Mucosa of rectum (tissue), 2 donors: Measurements from ENCODE around the gene BBOF1.
"Not testable (repeated sequence)": the region's sequence is repeated elsewhere in the genome, so short reads cannot be mapped to it uniquely, and the experiment has no call there.

Source experiments
- H3K27ac ChIP-seq, 2 donors: one replicate each; pipeline ENCODE4 v1.7.0; 2013; ENCODE audit warnings: inconsistent platforms in 2 of 2, low read depth in 2 of 2, low read length in 2 of 2
- H3K27me3 ChIP-seq, 2 donors: one replicate each; pipeline ENCODE4 v1.7.0; 2013; ENCODE audit warnings: low read length in 2 of 2; ENCODE audit not compliant: control insufficient read depth in 2 of 2, insufficient read depth in 2 of 2
- H3K36me3 ChIP-seq, 2 donors: one replicate each; pipeline ENCODE4 v1.7.0; 2013; ENCODE audit warnings: low read length in 2 of 2; ENCODE audit not compliant: control insufficient read depth in 2 of 2, insufficient read depth in 2 of 2
- H3K4me1 ChIP-seq, 2 donors: one replicate each; pipeline ENCODE4 v1.7.0; 2013; ENCODE audit warnings: low read length in 2 of 2, mild to moderate bottlenecking in 1 of 2; ENCODE audit not compliant: control insufficient read depth in 2 of 2, insufficient read depth in 2 of 2
- H3K4me3 ChIP-seq, 2 donors: one replicate each; pipeline ENCODE4 v1.7.0; 2013; ENCODE audit warnings: low read length in 2 of 2
- H3K9ac ChIP-seq, 2 donors: one replicate each; pipeline ENCODE4 v1.7.0; 2013; ENCODE audit warnings: low read length in 2 of 2, low read depth in 1 of 2, mild to moderate bottlenecking in 1 of 2
- H3K9me3 ChIP-seq, 2 donors: one replicate each; pipeline ENCODE4 v1.7.0; 2013; ENCODE audit warnings: low read length in 2 of 2; ENCODE audit not compliant: control insufficient read depth in 2 of 2
- donor health status: healthy.
- donor health status: Normal muscosa, but diverticular disease.

BBOF1 gene, protein sequence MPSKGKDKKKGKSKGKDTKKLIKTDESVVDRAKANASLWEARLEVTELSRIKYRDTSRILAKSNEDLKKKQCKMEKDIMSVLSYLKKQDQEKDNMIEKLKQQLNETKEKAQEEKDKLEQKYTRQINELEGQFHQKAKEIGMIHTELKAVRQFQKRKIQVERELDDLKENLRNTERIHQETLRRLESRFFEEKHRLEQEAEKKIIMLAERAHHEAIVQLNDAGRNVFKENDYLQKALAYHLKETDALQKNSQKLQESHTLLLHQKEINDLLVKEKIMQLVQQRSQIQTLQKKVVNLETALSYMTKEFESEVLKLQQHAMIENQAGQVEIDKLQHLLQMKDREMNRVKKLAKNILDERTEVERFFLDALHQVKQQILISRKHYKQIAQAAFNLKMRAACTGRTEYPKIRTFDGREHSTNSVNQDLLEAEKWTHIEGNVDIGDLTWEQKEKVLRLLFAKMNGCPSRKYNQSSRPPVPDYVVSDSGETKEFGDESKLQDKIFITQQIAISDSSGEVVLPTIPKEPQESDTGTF

DNA sequence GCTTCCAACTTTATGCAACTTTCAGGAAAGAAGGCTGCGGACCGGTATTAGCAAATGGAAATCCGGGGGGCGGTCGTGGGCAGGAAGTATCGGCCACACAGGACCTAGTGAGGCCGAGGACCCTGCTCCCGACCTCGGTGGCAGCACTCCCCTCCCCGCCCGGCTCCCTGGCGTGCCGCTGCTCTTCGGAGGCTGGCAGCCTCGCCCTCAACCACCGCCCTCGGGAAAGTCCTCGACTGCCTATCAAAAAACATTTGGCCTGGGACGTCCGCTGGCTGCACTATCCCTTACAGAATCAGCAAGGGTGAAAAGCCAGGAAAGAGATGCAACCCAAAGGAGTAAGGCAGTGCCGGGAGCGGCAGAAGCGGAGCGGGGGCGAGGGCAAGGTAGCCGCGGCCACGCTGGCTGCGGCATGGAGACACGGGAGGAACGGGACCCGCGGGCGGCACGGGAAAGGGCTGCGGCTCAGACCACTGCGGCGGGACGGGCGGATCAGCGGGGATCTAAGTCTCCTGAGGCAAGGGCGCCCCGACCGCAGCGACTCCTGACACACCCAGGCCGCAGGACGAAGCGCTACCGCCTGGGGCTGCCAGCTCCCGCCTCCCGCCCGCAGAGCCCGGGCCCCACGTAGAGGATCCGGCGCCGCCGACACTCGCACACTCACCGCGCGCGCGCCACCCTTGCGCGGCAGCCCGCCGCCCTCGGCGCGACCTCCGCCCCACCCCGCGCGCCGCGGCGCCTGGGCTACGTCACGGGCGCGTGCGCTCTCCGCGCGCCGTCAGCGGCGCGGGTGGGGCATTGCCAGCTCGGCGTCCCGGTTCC, at the start of gene BBOF1, which contains the start of gene ENTPD5:
BBOF1 (plus strand) TSS at position 764 of the 822 bp plus-strand sequence. CDS start 130 bp downstream, outside the sequence.
ENTPD5 (minus strand) TSS at position 703 of the 822 bp plus-strand sequence. CDS start 31,186 bp downstream, outside the sequence.
- Histone ChIP-seq H3K36me3 (peaks cover 0 to 4% of the 10 kb centered on the region in 2 donors), H3K9me3 (no peaks in the 10 kb centered on the region), H3K27ac (peak within 1 kb of the TSS; percentile 99 to 100), H3K9ac (peak within 1 kb of the TSS; percentile 97 to 100), H3K27me3 (no peaks in the 10 kb centered on the region), H3K4me1 (peaks cover 9 to 18% of the 10 kb centered on the region in 2 donors), H3K4me3 (peak within 1 kb of the TSS; percentile 85 to 93)

DNA sequence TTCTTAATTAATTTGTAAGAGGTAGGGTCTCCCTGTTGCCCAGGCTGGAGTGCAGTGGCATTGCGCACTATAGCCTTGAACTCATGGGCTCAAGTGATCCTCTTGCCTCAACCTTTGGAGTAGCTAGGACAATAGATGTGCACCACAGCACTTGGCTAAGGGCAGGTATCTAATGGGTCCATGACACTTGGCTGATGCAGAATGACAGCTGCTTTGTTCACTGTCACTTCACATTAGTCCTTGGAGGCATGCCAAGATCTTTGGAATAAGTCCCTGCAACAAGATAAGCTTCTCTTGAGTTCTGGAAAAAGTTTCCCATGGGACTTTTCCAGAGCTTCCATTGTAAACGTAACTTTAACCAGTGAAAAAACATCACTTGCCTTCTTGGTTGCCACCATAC, 45.7 kb upstream of the BBOF1 start:
- peaks cover 59 to 62% of the 10 kb centered on the region in 2 donors for H3K36me3 ChIP-seq

DNA sequence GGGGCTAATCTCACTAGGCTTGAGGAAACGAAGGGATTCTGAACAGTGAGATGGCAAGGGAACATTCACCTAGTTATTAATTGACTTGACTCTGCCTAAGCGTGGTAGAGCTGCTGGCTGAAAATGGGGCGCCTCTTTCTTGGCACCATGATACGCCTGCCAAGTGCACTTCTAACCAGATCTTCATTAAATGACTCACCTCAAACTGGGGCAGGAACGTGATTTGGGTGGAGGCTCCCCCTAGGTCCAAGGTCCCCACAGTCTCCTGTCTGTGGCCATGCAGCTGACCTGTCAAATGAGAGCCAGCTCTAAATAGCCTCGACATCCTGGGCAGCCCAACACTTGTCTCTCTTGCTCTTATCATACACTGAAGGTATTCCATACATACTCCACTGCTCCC, 43.0 kb upstream of the BBOF1 start:
- H3K36me3 ChIP-seq, result peaks cover 43 to 47% of the 10 kb centered on the region in 2 donors
- H3K9me3 ChIP-seq, result no peaks in the 10 kb centered on the region
- H3K4me1 ChIP-seq, result peaks cover 0 to 45% of the 10 kb centered on the region in 2 donors
- H3K4me3 ChIP-seq, result no peak overlapping the region
- H3K9ac ChIP-seq, result no peak overlapping the region
- no peak overlapping the region for H3K27ac ChIP-seq
- H3K27me3 ChIP-seq, result no peaks in the 10 kb centered on the region

More for the DNA sequence above, 45.7 kb upstream of the BBOF1 start:
- H3K9ac ChIP-seq, result no peak overlapping the region
- no peaks in the 10 kb centered on the region for H3K27me3 ChIP-seq
- H3K4me1 ChIP-seq, result peaks cover 0 to 40% of the 10 kb centered on the region in 2 donors
- H3K4me3 ChIP-seq, result no peak overlapping the region
- H3K27ac ChIP-seq, result peak overlapping the region in 1 of 2 donors; percentile 0
- no peaks in the 10 kb centered on the region for H3K9me3 ChIP-seq

DNA sequence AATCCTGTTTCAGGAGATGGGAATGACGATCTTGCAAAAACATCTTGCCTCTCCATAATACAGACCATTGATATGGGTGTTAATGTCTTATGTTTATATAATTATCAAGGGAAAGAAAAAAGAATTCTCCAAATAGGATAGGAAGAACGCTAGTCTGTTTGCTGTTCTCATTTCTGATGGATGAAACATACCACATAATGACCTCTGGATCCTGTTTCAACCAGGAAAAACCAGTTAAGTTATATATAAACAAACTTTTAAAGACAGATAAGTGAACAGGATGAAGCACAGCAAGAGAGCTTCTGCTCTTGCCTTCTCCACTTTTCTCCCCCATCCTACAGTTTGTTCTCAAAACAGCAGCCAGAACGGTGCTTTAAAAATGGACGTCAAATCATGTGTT, 41.3 kb upstream of the BBOF1 start:
- Histone ChIP-seq H3K9me3 (no peaks in the 10 kb centered on the region), H3K27ac (peak overlapping the region in 1 of 2 donors; percentile 69), H3K36me3 (peaks cover 36 to 38% of the 10 kb centered on the region in 2 donors), H3K4me1 (peaks cover 0 to 36% of the 10 kb centered on the region in 2 donors), H3K27me3 (no peaks in the 10 kb centered on the region), H3K4me3 (no peak overlapping the region), H3K9ac (no peak overlapping the region)

DNA sequence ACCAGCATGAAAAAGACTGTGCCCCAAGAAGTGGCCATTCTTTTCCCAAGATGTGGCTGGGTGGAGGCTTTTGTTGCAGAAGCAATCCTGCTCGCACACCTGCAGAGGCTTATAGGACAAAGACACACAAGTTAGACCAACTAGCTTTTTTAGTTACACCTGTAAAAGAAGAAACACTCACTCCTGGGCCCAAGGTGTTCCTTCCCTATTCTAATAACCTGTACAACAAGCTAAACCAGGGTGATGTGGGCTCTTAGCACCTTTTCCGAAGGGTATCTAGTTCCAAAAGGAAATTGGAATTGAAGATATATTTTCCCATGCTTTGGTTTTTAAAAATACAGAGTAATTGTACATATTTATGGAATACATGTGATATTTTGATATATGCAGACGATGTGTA, 31.1 kb upstream of the BBOF1 start:
- Histone ChIP-seq H3K9ac (no peak overlapping the region), H3K9me3 (no peaks in the 10 kb centered on the region), H3K36me3 (peaks cover 30 to 36% of the 10 kb centered on the region in 2 donors), H3K4me1 (peaks cover 0 to 6% of the 10 kb centered on the region in 2 donors), H3K4me3 (no peak overlapping the region), H3K27me3 (no peaks in the 10 kb centered on the region), H3K27ac (peak overlapping the region in 1 of 2 donors; percentile 14)

DNA sequence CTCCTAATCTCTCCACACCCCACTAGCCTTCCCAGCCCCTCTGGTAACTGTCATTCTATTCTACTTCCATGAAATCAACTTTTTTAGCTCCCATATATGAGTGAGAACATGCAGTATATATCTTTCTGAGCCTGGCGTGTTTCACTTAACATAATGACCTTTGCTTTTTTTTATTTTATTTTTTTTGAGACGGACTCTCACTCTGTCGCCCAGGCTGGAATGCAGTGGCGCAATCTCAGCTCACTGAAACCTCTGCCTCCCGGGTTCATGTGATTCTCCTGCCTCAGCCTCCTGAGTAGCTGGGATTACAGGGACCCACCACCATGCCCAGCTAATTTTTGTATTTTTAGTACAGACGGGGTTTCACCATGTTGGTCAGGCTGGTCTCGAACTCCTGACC, 30.5 kb upstream of the BBOF1 start:
- peaks cover 30 to 35% of the 10 kb centered on the region in 2 donors for H3K36me3 ChIP-seq
- not testable (repeated sequence) for H3K27me3 ChIP-seq, H3K4me3 ChIP-seq, H3K9ac ChIP-seq, H3K4me1 ChIP-seq, H3K9me3 ChIP-seq
- peak overlapping the region in 1 of 2 donors; percentile 47 for H3K27ac ChIP-seq

DNA sequence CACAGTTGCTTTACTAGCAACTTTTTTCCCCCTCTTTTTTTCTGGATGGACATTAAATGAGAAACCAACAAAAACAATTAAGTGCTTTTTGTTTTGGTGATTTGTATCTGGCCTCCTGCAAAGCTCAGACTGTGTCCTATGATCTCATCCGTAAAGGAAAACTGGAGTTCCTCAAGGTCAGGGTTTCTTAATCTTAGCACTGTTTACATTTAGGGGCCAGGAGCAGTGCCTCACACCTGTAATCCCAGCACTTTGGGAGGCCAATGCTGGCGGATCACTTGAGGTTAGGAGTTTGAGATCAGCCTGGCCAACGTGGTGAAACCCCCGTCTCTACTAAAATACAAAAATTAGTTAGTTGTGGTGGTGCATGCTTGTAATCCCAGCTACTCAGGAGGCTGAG, 28.1 kb upstream of the BBOF1 start:
- Histone ChIP-seq H3K27ac (no peak overlapping the region), H3K36me3 (peaks cover 17 to 21% of the 10 kb centered on the region in 2 donors), H3K9me3 (no peaks in the 10 kb centered on the region), H3K4me1 (peaks cover 4 to 6% of the 10 kb centered on the region in 2 donors), H3K9ac (no peak overlapping the region), H3K4me3 (no peak overlapping the region), H3K27me3 (no peaks in the 10 kb centered on the region)

DNA sequence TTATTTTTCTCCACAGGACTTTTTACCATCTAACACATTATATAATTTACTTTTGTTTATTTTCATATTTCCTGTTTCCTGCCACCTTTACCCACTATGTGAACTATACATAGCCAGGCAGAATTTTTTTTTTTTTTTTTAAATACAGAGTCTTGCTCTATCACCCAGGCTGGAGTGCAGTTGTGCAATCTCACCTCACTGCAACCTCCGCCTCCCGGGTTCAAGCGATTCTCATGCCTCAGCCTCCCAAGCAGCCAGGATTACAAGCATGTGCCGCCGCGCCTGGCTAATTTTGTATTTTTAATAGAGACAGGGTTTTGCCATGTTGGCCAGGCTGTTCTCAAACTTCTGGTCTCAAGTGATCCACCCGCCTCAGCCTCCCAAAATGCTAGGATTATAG, 24.2 kb upstream of the BBOF1 start:
- Histone ChIP-seq H3K9ac (peak overlapping the region; percentile 72 to 77), H3K4me1 (peaks cover 13 to 30% of the 10 kb centered on the region in 2 donors), H3K27ac (peak overlapping the region; percentile 93 to 94), H3K4me3 (peak overlapping the region; percentile 79)
- not testable (repeated sequence) for H3K27me3 ChIP-seq, H3K9me3 ChIP-seq, H3K36me3 ChIP-seq

DNA sequence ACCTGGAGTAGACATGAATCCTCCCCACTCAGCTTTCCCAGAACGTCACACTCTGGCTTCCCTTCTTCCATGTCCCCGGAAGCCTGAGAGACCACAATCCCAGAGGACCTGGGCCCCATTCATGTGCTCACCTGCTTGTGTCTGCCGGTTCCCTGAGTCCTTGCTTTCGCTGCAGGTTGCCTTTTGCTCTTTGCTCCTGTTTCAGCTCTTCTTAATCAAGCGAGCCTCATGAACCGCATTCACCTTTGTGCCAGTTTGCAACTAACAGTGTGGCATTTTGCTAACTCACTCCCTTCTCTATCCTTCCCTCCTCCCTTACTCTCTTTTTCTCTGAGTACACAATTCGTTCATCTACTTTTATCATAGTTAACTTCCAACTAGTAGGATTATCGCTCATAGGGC, 23.2 kb upstream of the BBOF1 start:
- H3K9me3 ChIP-seq, result no peaks in the 10 kb centered on the region
- H3K27ac ChIP-seq, result peak overlapping the region; percentile 93 to 94
- H3K4me3 ChIP-seq, result peak overlapping the region; percentile 79
- H3K27me3 ChIP-seq, result no peaks in the 10 kb centered on the region
- peak overlapping the region; percentile 72 to 77 for H3K9ac ChIP-seq
- H3K4me1 ChIP-seq, result peaks cover 13 to 30% of the 10 kb centered on the region in 2 donors
- no peaks in the 10 kb centered on the region for H3K36me3 ChIP-seq
